HG03571 (cell line): ENCODE data around the gene BOLA2B.

Experiments
- ATAC-seq: cut with Tn5 transposase; IDR thresholded peaks from one replicate; pipeline ENCODE4 v1.9.1; 2021; ENCODE audit not compliant: unreplicated experiment

BOLA2B gene

DNA sequence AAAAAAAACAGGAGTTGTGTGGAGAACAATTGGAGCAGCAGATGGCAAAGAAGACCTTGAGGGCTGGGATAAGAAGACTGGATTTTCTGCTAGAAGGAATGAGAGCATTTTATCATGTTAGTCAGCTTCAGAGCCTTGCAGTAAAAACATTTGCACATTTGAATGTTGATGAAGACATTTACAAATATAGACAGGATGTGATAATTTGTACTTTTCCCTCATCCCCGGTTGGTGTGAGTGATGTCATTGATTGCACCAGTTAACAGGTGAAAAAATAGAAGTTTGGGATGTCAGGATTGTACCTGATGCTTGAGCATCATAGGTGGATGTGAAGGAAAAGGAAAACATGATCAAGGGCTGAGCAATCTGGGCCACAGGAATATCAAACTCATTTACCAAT, 47.8 kb downstream of the BOLA2B start:
- ATAC-seq = no peak

GRCh38 chr16:30144917-30145316, 48.5 kb downstream of the BOLA2B start:
- ATAC-seq = no peak

- ATAC-seq = no peak
Observed at GRCh38 chr16:30144017-30144416, 49.4 kb downstream of the BOLA2B start.

GRCh38 chr16:30143347-30143702, 50.1 kb downstream of the BOLA2B start:
- no peak for ATAC-seq
